CD4-positive, alpha-beta T cell (primary cell): ENCODE data around the gene MAP1LC3B2. TPM values are rescaled to one million over a fixed set of nuclear protein-coding genes. Genes with fewer than 3 reads are reported as not detected.

Experiments used
- ATAC-seq: fragments of 200-7000 bp; cut with Tn5 transposase; one replicate; pipeline ENCODE4 v1.10.0; 2022; ENCODE audit warnings: mild to moderate bottlenecking; ENCODE audit not compliant: poor library complexity
- CTCF ChIA-PET: fragments of 350-600 bp; sonication (Branson Sonifier 250); formaldehyde crosslinking; loops from one replicate; lab custom pipeline; 2021; ENCODE audit warnings: antibody characterized with exemption, inconsistent platforms; lab: Charles Lee
- POLR2A ChIA-PET: fragments of 350-600 bp; sonication (Branson Sonifier 250); formaldehyde crosslinking; loops from one replicate; lab custom pipeline; 2021; ENCODE audit warnings: antibody characterized with exemption, inconsistent platforms; lab: Charles Lee
- DNase-seq, 14 experiments: peaks; one replicate each; pipeline ENCODE4 v3.0.0-alpha.2; 2013 to 2020; ENCODE audit warnings: mixed read lengths in 2 of 14
- H3K27ac ChIP-seq, 2 donors: one replicate each; pipeline versions ENCODE4 v1.5.1 to v1.7.0; 2013; ENCODE audit warnings: low read length in 2 of 2, low read depth in 1 of 2, mild to moderate bottlenecking in 1 of 2
- H3K27me3 ChIP-seq, 2 experiments: 1 replicate in 1 of 2; 2 replicates in 1 of 2; pipeline versions ENCODE4 v1.6.1 to v1.7.0; 2013; ENCODE audit warnings: low read length in 2 of 2, control low read depth in 1 of 2, mild to moderate bottlenecking in 1 of 2, moderate library complexity in 1 of 2; ENCODE audit not compliant: insufficient read depth in 2 of 2, control insufficient read depth in 1 of 2
- H3K36me3 ChIP-seq: one replicate; pipeline ENCODE4 v1.6.1; 2013; ENCODE audit warnings: low read length, control low read depth; ENCODE audit not compliant: insufficient read depth
- H3K4me1 ChIP-seq: one replicate; pipeline ENCODE4 v1.6.1; 2013; ENCODE audit warnings: low read length, control low read depth; ENCODE audit not compliant: insufficient read depth
- H3K4me3 ChIP-seq: one replicate; pipeline ENCODE4 v1.5.1; 2013; ENCODE audit warnings: mild to moderate bottlenecking, low read length, moderate library complexity
- H3K9me3 ChIP-seq, 2 experiments: 1 replicate in 1 of 2; 2 replicates in 1 of 2; pipeline versions ENCODE4 v1.6.1 to v1.7.0; 2013; ENCODE audit warnings: low read length in 2 of 2, mild to moderate bottlenecking in 2 of 2, control low read depth in 1 of 2, moderate library complexity in 1 of 2; ENCODE audit not compliant: control insufficient read depth in 1 of 2, insufficient read depth in 1 of 2
- H3K27ac Mint-ChIP-seq: one replicate; pipeline ENCODE4 v1.8.0; 2020; ENCODE audit warnings: mixed read lengths
- H3K27me3 Mint-ChIP-seq: one replicate; pipeline ENCODE4 v1.8.0; 2021; ENCODE audit warnings: mixed read lengths
- H3K36me3 Mint-ChIP-seq: one replicate; pipeline ENCODE4 v1.8.0; 2021; ENCODE audit warnings: low read depth, mixed read lengths
- H3K4me1 Mint-ChIP-seq: one replicate; pipeline ENCODE4 v1.8.0; 2021; ENCODE audit warnings: low read depth, mixed read lengths
- H3K4me3 Mint-ChIP-seq: one replicate; pipeline ENCODE4 v1.8.0; 2020; ENCODE audit warnings: mild to moderate bottlenecking, mixed read lengths
- H3K9me3 Mint-ChIP-seq: one replicate; pipeline ENCODE4 v1.8.0; 2020; ENCODE audit warnings: mixed read lengths
- CTCF ChIP-seq: fragments of 200-600 bp; IDR thresholded peaks from one replicate; pipeline ENCODE4 v1.8.0; 2022; ENCODE audit warnings: antibody characterized with exemption, mild to moderate bottlenecking
- intact Hi-C, 2 experiments: fragments of 100-400 bp; cut with DNase I in 1 of 2; cut with micrococcal nuclease in 1 of 2; formaldehyde crosslinking; loops; one replicate each; pipeline versions ENCODE4 v1.15.1 to v1.9.0; 2023 to 2025; cut with DNase I, micrococcal nuclease
- total RNA-seq, 174 experiments: library from RNA in 2 of 174; stranded (reverse) in 2 of 174; gene quantifications; one replicate each; pipeline ENCODE4 v1.2.3 and lab custom pipeline; 2021 to 2026

The MAP1LC3B2 gene
- total RNA-seq, 2 experiments from 2014 or later: 1.5 to 2.1 TPM

- H3K9me3 ChIP-seq: peaks cover 0 to 8% of the 10 kb centered on the region in 2 experiments
- H3K27ac ChIP-seq: no peak overlapping the region
- DNase-seq: no peak
- no peaks in the 10 kb centered on the region for H3K9me3 Mint-ChIP-seq
- peak overlapping the region; percentile 55 for H3K27ac Mint-ChIP-seq
- peaks cover 46% of the 10 kb centered on the region for H3K4me1 ChIP-seq
- CTCF ChIA-PET: no interaction called here
- no peaks in the 10 kb centered on the region for H3K36me3 ChIP-seq
- intact Hi-C loops: loop anchor here in 1 of 2 experiments (10.0 kb wide), 1 partner anchor 268 kb away; no protein-coding TSS in a partner anchor
- no peak for ATAC-seq
- POLR2A ChIA-PET: interaction anchor here (0.8 kb wide), 1 partner anchor 280 kb away, joined by 3 read pairs; no protein-coding TSS in a partner anchor
- H3K36me3 Mint-ChIP-seq: peaks cover 6% of the 10 kb centered on the region
- no peak overlapping the region for H3K4me3 Mint-ChIP-seq
- H3K4me1 Mint-ChIP-seq: peaks cover 51% of the 10 kb centered on the region
- TF ChIP-seq CTCF: no peak
- no peaks in the 10 kb centered on the region for H3K27me3 ChIP-seq
- no peak overlapping the region for H3K4me3 ChIP-seq
- no peaks in the 10 kb centered on the region for H3K27me3 Mint-ChIP-seq
Observed at GRCh38 chr12:116556356-116556952, 2.7 kb upstream of the MAP1LC3B2 start.

- intact Hi-C loops: loop anchor here in 1 of 2 experiments (10.0 kb wide), 1 partner anchor 268 kb away; no protein-coding TSS in a partner anchor
- H3K4me3 ChIP-seq: no peak overlapping the region
- Mint-ChIP-seq H3K4me1 (peaks cover 57% of the 10 kb centered on the region), H3K27ac (peak overlapping the region; percentile 55), H3K9me3 (no peaks in the 10 kb centered on the region), H3K36me3 (peaks cover 6% of the 10 kb centered on the region), H3K4me3 (no peak overlapping the region), H3K27me3 (no peaks in the 10 kb centered on the region)
- H3K9me3 ChIP-seq: peaks cover 0 to 8% of the 10 kb centered on the region in 2 experiments
- H3K27me3 ChIP-seq: no peaks in the 10 kb centered on the region
- H3K4me1 ChIP-seq: peaks cover 49% of the 10 kb centered on the region
- POLR2A ChIA-PET: interaction anchor here (0.8 kb wide), 1 partner anchor 281 kb away, joined by 3 read pairs; no protein-coding TSS in a partner anchor
- no peaks in the 10 kb centered on the region for H3K36me3 ChIP-seq
- H3K27ac ChIP-seq: no peak overlapping the region
- ATAC-seq: no peak
- DNase-seq: no peak
- CTCF ChIA-PET: no interaction called here
- TF ChIP-seq CTCF: no peak
Observed at GRCh38 chr12:116556964-116557698, 2.0 kb upstream of the MAP1LC3B2 start.

- no peak for ATAC-seq
- Histone ChIP-seq H3K9me3 (no peaks in the 10 kb centered on the region), H3K4me3 (peak overlapping the region; percentile 43), H3K36me3 (no peaks in the 10 kb centered on the region), H3K27ac (peak overlapping the region; percentile 59 to 79), H3K4me1 (peaks cover 49% of the 10 kb centered on the region), H3K27me3 (no peaks in the 10 kb centered on the region)
- Mint-ChIP-seq H3K27ac (peak overlapping the region; percentile 97), H3K27me3 (no peaks in the 10 kb centered on the region), H3K36me3 (peaks cover 6% of the 10 kb centered on the region), H3K9me3 (peaks cover 2% of the 10 kb centered on the region), H3K4me1 (peaks cover 61% of the 10 kb centered on the region), H3K4me3 (peak overlapping the region; percentile 90)
- intact Hi-C loops: loop anchor here (2.0 to 10.0 kb wide), 2 partner anchors 26 to 266 kb away; no protein-coding TSS in a partner anchor
- POLR2A ChIA-PET: interaction anchor here (0.6 to 2.9 kb wide), 17 partner anchors 20 to 500 kb away, joined by 3 to 39 read pairs (median 4); partner anchors contain the start of gene MED13L
- CTCF ChIA-PET: interaction anchor here (0.5 kb wide), 1 partner anchor 13 kb away, joined by 4 read pairs; no protein-coding TSS in a partner anchor
- peak in 2 of 14 experiments; percentile 29 to 35 for DNase-seq
- no peak for TF ChIP-seq CTCF
Observed at GRCh38 chr12:116558280-116559161, 660 bp upstream of the MAP1LC3B2 start.
